Measurements from ENCODE around the gene KCNJ18. TPM values are rescaled to one million over a fixed set of nuclear protein-coding genes. Genes with fewer than 3 reads are reported as not detected.
"Not testable (repeated sequence)": the region's sequence is repeated elsewhere in the genome, so short reads cannot be mapped to it uniquely, and the experiment has no call there.

The KCNJ18 gene
- total RNA-seq, 1 experiment from 2014 or later, result not detected

- H3K23ac ChIP-seq (ENCODE audit: insufficient read length, low read depth, low read length); H3K4ac ChIP-seq (ENCODE audit: low read depth, low read length); H3K4me1 ChIP-seq (ENCODE audit: insufficient read depth, low read length); H3K9ac ChIP-seq (ENCODE audit: extremely low read depth, insufficient read length, low read length); H4K8ac ChIP-seq (replicated peaks; ENCODE audit: insufficient read length, low read depth, low read length); H3K18ac ChIP-seq (ENCODE audit: insufficient read length, low read depth, low read length); H3K79me2 ChIP-seq (ENCODE audit: insufficient read depth, low read length); H3K4me1 Mint-ChIP-seq; H3K27ac Mint-ChIP-seq; H3K14ac ChIP-seq (ENCODE audit: insufficient read depth, low read length); H3K27me3 ChIP-seq (ENCODE audit: insufficient read depth, low read length); H2BK20ac ChIP-seq (ENCODE audit: low read depth, low read length, poor library complexity, severe bottlenecking); H3T11ph ChIP-seq (ENCODE audit: low read length); H3K56ac ChIP-seq (ENCODE audit: insufficient read length, low read depth, low read length); H2BK12ac ChIP-seq (ENCODE audit: insufficient read length, low read depth, low read length); H2BK5ac ChIP-seq (ENCODE audit: insufficient read length, low read length); H3K4me2 ChIP-seq (ENCODE audit: insufficient read depth, insufficient read length, low read length); H3K79me1 ChIP-seq (ENCODE audit: insufficient read depth, low read depth, low read length, poor library complexity, severe bottlenecking); H2AFZ ChIP-seq (ENCODE audit: low read length); H2BK15ac ChIP-seq (ENCODE audit: low read depth, low read length); H3K4me3 Mint-ChIP-seq; H2AK5ac ChIP-seq (ENCODE audit: insufficient read length, low read length); H4K20me1 ChIP-seq (ENCODE audit: control insufficient read depth, insufficient read depth, insufficient read length); H3K27me3 Mint-ChIP-seq (ENCODE audit: low read depth); H2BK120ac ChIP-seq (ENCODE audit: low read depth, low read length, poor library complexity, severe bottlenecking); H3K23me2 ChIP-seq (ENCODE audit: insufficient read length, low read depth, low read length, poor library complexity, severe bottlenecking); H4K5ac ChIP-seq (ENCODE audit: insufficient read length, low read depth, low read length); DNase-seq; H4K91ac ChIP-seq (ENCODE audit: insufficient read length, low read depth, low read length); H3K27ac ChIP-seq (ENCODE audit: insufficient read length, low read depth, low read length): not testable (repeated sequence)
- peaks cover 7 to 23% (median 10%) of the 10 kb centered on the region in 3 experiments; a peak in 6 of 7 replicates for H3K36me3 Mint-ChIP-seq (ENCODE audit: insufficient read depth in 1 of 3, low read depth in 3 of 3)
- H3K9me3 ChIP-seq (ENCODE audit: control insufficient read depth, low read depth, low read length), result peaks cover 35% of the 10 kb centered on the region
- WGBS (ENCODE audit: extremely low coverage, insufficient read length, low lambda C conversion rate), result no CpG with 5 or more reads among the region's 4 CpGs
- peaks cover 74 to 75% of the 10 kb centered on the region in 2 experiments for H3K9me3 Mint-ChIP-seq
These were observed 43.5 kb downstream of the KCNJ18 start for GRCh38 chr17:21735814-21736213.

- not testable (repeated sequence) for H3K56ac ChIP-seq (ENCODE audit: insufficient read length, low read depth, low read length); H3K79me1 ChIP-seq (ENCODE audit: insufficient read depth, low read depth, low read length, poor library complexity, severe bottlenecking); H3K27me3 ChIP-seq (ENCODE audit: insufficient read depth, low read length); H2BK120ac ChIP-seq (ENCODE audit: low read depth, low read length, poor library complexity, severe bottlenecking); H4K91ac ChIP-seq (ENCODE audit: insufficient read length, low read depth, low read length); H3K27me3 Mint-ChIP-seq (ENCODE audit: low read depth); DNase-seq; H3K27ac ChIP-seq (ENCODE audit: insufficient read length, low read depth, low read length); H3K4me3 Mint-ChIP-seq; H2AK5ac ChIP-seq (ENCODE audit: insufficient read length, low read length); H3K4me2 ChIP-seq (ENCODE audit: insufficient read depth, insufficient read length, low read length); H3K4me1 ChIP-seq (ENCODE audit: insufficient read depth, low read length); H3K9ac ChIP-seq (ENCODE audit: extremely low read depth, insufficient read length, low read length); H3K79me2 ChIP-seq (ENCODE audit: insufficient read depth, low read length); H4K20me1 ChIP-seq (ENCODE audit: control insufficient read depth, insufficient read depth, insufficient read length); H2BK12ac ChIP-seq (ENCODE audit: insufficient read length, low read depth, low read length); H3T11ph ChIP-seq (ENCODE audit: low read length); H3K23ac ChIP-seq (ENCODE audit: insufficient read length, low read depth, low read length); H4K5ac ChIP-seq (ENCODE audit: insufficient read length, low read depth, low read length); H2BK15ac ChIP-seq (ENCODE audit: low read depth, low read length); H3K4me1 Mint-ChIP-seq; H4K8ac ChIP-seq (replicated peaks; ENCODE audit: insufficient read length, low read depth, low read length); H3K23me2 ChIP-seq (ENCODE audit: insufficient read length, low read depth, low read length, poor library complexity, severe bottlenecking); H3K18ac ChIP-seq (ENCODE audit: insufficient read length, low read depth, low read length); H2BK5ac ChIP-seq (ENCODE audit: insufficient read length, low read length); H3K27ac Mint-ChIP-seq; H2BK20ac ChIP-seq (ENCODE audit: low read depth, low read length, poor library complexity, severe bottlenecking); H3K4ac ChIP-seq (ENCODE audit: low read depth, low read length); H2AFZ ChIP-seq (ENCODE audit: low read length); H3K14ac ChIP-seq (ENCODE audit: insufficient read depth, low read length)
- H3K9me3 ChIP-seq (ENCODE audit: control insufficient read depth, low read depth, low read length), result peaks cover 32% of the 10 kb centered on the region
- Mint-ChIP-seq H3K9me3 (peaks cover 62 to 63% of the 10 kb centered on the region in 2 experiments), H3K36me3 (ENCODE audit: insufficient read depth in 1 of 3, low read depth in 3 of 3) (peaks cover 7 to 19% (median 9%) of the 10 kb centered on the region in 3 experiments; a peak in 6 of 7 replicates)
- WGBS (ENCODE audit: extremely low coverage, insufficient read length, low lambda C conversion rate), result no CpG with 5 or more reads among the region's 23 CpGs
These were observed 44.8 kb downstream of the KCNJ18 start for GRCh38 chr17:21737015-21737580.
